HCT116 (cell line): Measurements from ENCODE around the gene SLC4A5. TPM values are rescaled to one million over a fixed set of nuclear protein-coding genes. Genes with fewer than 3 reads are reported as not detected.

ENCODE experiments used
- ATAC-seq: fragments of 200-7000 bp; cut with Tn5 transposase; 2 replicates; pipeline ENCODE4 v1.9.1; 2020; ENCODE audit warnings: mild to moderate bottlenecking, moderate library complexity
- BruUV-seq: library from RNA; stranded (reverse); fragments of 400-500 nt; replicated peaks from 2 replicates; lab custom pipeline; 2021; lab: Mats Ljungman, UMichigan
- CTCF ChIA-PET: fragments of 300-600 bp; sonication (Branson Sonifier 250); formaldehyde crosslinking; loops from one replicate; lab custom pipeline; 2021; ENCODE audit warnings: antibody characterized with exemption; lab: Charles Lee
- POLR2A ChIA-PET: fragments of 300-600, 350-600 bp; sonication (Branson Sonifier 250); formaldehyde crosslinking; loops from one replicate; lab custom pipeline; 2021; ENCODE audit warnings: antibody characterized with exemption; lab: Charles Lee
- RAD21 ChIA-PET, 2 experiments: fragments of 300-600 bp; sonication (Branson Sonifier 250); formaldehyde crosslinking; loops; one replicate each; lab custom pipeline; 2023; ENCODE audit warnings: low total read pairs in 2 of 2; ENCODE audit not compliant: uncharacterized antibody in 2 of 2, unreplicated experiment in 2 of 2, low non-redundant PET in 1 of 2; lab: Charles Lee
- DNase-seq: peaks from one replicate; pipeline ENCODE4 v3.0.0-alpha.2; 2010; ENCODE audit warnings: low read depth, low spot score
- H2AFZ ChIP-seq: fragments of 200-600 bp; shearing (Covaris generic), sonication (generic); 2 replicates; pipeline ENCODE4 v1.6.1; 2017; ENCODE audit warnings: low read depth, mixed run types, mixed read lengths, antibody characterized with exemption, low read length; ENCODE audit not compliant: poor library complexity, severe bottlenecking
- H3K27ac ChIP-seq: 2 replicates; pipeline ENCODE4 v1.5.1; 2012; ENCODE audit warnings: low read depth, low read length
- H3K27me3 ChIP-seq: fragments of 200-600 bp; sonication (generic); 2 replicates; pipeline ENCODE4 v1.6.1; 2016; ENCODE audit warnings: mixed run types, low read length, mixed read lengths; ENCODE audit not compliant: insufficient read depth
- H3K36me3 ChIP-seq, 2 experiments: fragments of 200-500 bp in 1 of 2; fragments of 200-600 bp in 1 of 2; sonication (Bioruptor generic) in 1 of 2; sonication (generic) in 1 of 2; 2 replicates each; pipeline versions ENCODE4 v1.5.1 to v1.6.1; 2014 to 2016; ENCODE audit warnings: low read length in 2 of 2, inconsistent platforms in 1 of 2, mixed read lengths in 1 of 2, mixed run types in 1 of 2; ENCODE audit not compliant: insufficient read depth in 2 of 2, control insufficient read depth in 1 of 2
- H3K4me1 ChIP-seq, 2 experiments: fragments of 200-600 bp in 1 of 2; sonication (generic) in 1 of 2; 2 replicates each; pipeline versions ENCODE4 v1.5.1 to v1.6.1; 2012 to 2017; ENCODE audit warnings: low read length in 2 of 2, inconsistent platforms in 1 of 2, mild to moderate bottlenecking in 1 of 2, mixed read lengths in 1 of 2, mixed run types in 1 of 2, moderate library complexity in 1 of 2; ENCODE audit not compliant: insufficient read depth in 2 of 2, control insufficient read depth in 1 of 2
- H3K4me2 ChIP-seq: fragments of 200-600 bp; sonication (generic); 2 replicates; pipeline ENCODE4 v1.6.1; 2017; ENCODE audit warnings: mixed run types, low read length, mixed read lengths
- H3K4me3 ChIP-seq, 2 experiments: fragments of 200-600 bp in 1 of 2; sonication (generic) in 1 of 2; replicated peaks in 1 of 2; 2 replicates each; pipeline ENCODE4 v1.5.1; 2011 to 2016; ENCODE audit warnings: low read length in 2 of 2, control low read depth in 1 of 2, low read depth in 1 of 2, mild to moderate bottlenecking in 1 of 2, mixed read lengths in 1 of 2, mixed run types in 1 of 2
- H3K79me2 ChIP-seq: fragments of 200-600 bp; sonication (generic); 2 replicates; pipeline ENCODE4 v1.6.1; 2017; ENCODE audit warnings: mild to moderate bottlenecking, mixed run types, low read length, moderate library complexity, mixed read lengths; ENCODE audit not compliant: insufficient read depth
- H3K9ac ChIP-seq: fragments of 200-600 bp; sonication (generic); 2 replicates; pipeline ENCODE4 v1.6.1; 2016; ENCODE audit warnings: low read length, mixed read lengths
- H3K9me2 ChIP-seq: fragments of 200-600 bp; sonication (generic), shearing (Covaris generic); 2 replicates; pipeline ENCODE4 v1.6.1; 2017; ENCODE audit warnings: mixed run types, mild to moderate bottlenecking, moderate library complexity; ENCODE audit not compliant: insufficient read depth
- H3K9me3 ChIP-seq, 2 experiments: fragments of 200-500 bp in 1 of 2; fragments of 200-600 bp in 1 of 2; sonication (Bioruptor generic) in 1 of 2; sonication (generic) in 1 of 2; 2 replicates each; pipeline ENCODE4 v1.6.1; 2014 to 2017; ENCODE audit warnings: low read length in 2 of 2, mixed read lengths in 2 of 2, inconsistent platforms in 1 of 2, low read depth in 1 of 2, mild to moderate bottlenecking in 1 of 2, mixed run types in 1 of 2, moderate library complexity in 1 of 2; ENCODE audit not compliant: control insufficient read depth in 1 of 2, insufficient read depth in 1 of 2
- H4K20me1 ChIP-seq: fragments of 200-600 bp; sonication (generic), shearing (Covaris generic); 2 replicates; pipeline ENCODE4 v1.6.1; 2017; ENCODE audit warnings: mixed run types, mild to moderate bottlenecking, moderate library complexity; ENCODE audit not compliant: insufficient read depth
- CTCF ChIP-seq, 3 experiments: fragments of 200-600 bp in 1 of 3; sonication (generic) in 1 of 3; IDR thresholded peaks in 2 of 3; conservative IDR thresholded peaks in 1 of 3; 2 replicates each; pipeline ENCODE4 v1.5.1; 2012 to 2017; ENCODE audit warnings: low read depth in 2 of 3, low read length in 2 of 3, antibody characterized with exemption in 1 of 3, borderline replicate concordance in 1 of 3, control low read depth in 1 of 3, mild to moderate bottlenecking in 1 of 3, mixed read lengths in 1 of 3, mixed run types in 1 of 3, moderate library complexity in 1 of 3; ENCODE audit not compliant: insufficient read depth in 1 of 3
- ELF1 ChIP-seq: IDR thresholded peaks from 2 replicates; pipeline ENCODE4 v1.6.1; 2012; ENCODE audit warnings: low read depth, borderline replicate concordance
- EZH2 ChIP-seq: fragments of 200-600 bp; sonication (generic); IDR thresholded peaks from 2 replicates; pipeline ENCODE4 v1.6.1; 2017; ENCODE audit warnings: antibody characterized with exemption, mixed run types
- JUND ChIP-seq: IDR thresholded peaks from 2 replicates; pipeline ENCODE4 v1.6.1; 2012
- MAX ChIP-seq: IDR thresholded peaks from 2 replicates; pipeline ENCODE4 v1.6.1; 2012
- POLR2A ChIP-seq: IDR thresholded peaks from 2 replicates; pipeline ENCODE4 v1.7.0; 2011; ENCODE audit warnings: borderline replicate concordance; ENCODE audit not compliant: insufficient read depth, insufficient read length; ENCODE audit errors: extremely low read depth
- SRF ChIP-seq: IDR thresholded peaks from 2 replicates; pipeline ENCODE4 v1.6.1; 2012; ENCODE audit warnings: low read depth
- intact Hi-C: fragments of 100-400 bp; cut with micrococcal nuclease; formaldehyde crosslinking; loops from 2 replicates; pipeline ENCODE4 v1.10.0; 2022
- total RNA-seq: library from RNA; stranded (reverse); gene quantifications from one replicate; pipeline ENCODE4 v1.2.1, GENCODE V29; 2021; ENCODE audit not compliant: unreplicated experiment
- TF ChIP-seq, protein P1 (sequence below): IDR thresholded peaks from 2 replicates; pipeline ENCODE4 v1.6.1; 2011; ENCODE audit warnings: mild to moderate bottlenecking, low read length, moderate library complexity; ENCODE audit not compliant: insufficient replicate concordance; ENCODE audit errors: extremely low read depth

The SLC4A5 gene
- total RNA-seq, 1 experiment from 2014 or later, result 0.91 TPM

GRCh38 chr2:74328573-74328972 lies 14.6 kb downstream of the SLC4A5 start:
- ATAC-seq (no peak), DNase-seq (no peak)
- no TSS peak for BruUV-seq
- intact Hi-C loops, result no loop called here
- H3K27ac ChIP-seq, result no peak overlapping the region
- no peak overlapping the region for H3K4me3 ChIP-seq
- no peaks in the 10 kb centered on the region for H3K27me3 ChIP-seq
- H3K9me3 ChIP-seq, result no peaks in the 10 kb centered on the region
- ChIA-PET CTCF (no interaction called here), POLR2A (no interaction called here), RAD21 (no interaction called here)
- no peak overlapping the region for H3K9ac ChIP-seq
- no peaks in the 10 kb centered on the region for H3K36me3 ChIP-seq
- no peaks in the 10 kb centered on the region for H3K4me1 ChIP-seq
- H2AFZ ChIP-seq, result no peak overlapping the region
- H3K9me2 ChIP-seq, result no peaks in the 10 kb centered on the region
- no peaks in the 10 kb centered on the region for H4K20me1 ChIP-seq
- no peak overlapping the region for H3K4me2 ChIP-seq
- no peak for TF ChIP-seq SRF
- no peaks in the 10 kb centered on the region for H3K79me2 ChIP-seq

DNA sequence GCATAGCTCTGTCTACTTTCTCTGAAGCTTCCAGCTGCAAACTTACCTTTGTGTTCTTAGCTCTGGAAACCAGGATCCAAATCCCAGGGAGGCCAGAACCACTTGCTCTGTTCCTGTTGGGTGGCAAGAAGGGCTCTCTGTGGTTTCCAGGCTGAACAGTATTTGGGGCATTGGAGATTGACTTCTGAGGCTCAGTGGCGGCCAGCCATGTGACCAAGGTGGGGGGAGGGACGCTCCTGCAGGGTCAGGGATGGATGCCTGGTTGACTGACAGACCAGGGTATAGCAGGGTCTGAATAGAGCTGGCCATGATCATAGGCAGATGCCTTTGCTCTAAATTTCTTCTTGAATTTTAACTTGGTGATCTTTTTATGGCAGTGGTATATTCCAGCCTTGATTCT lies 15.1 kb downstream of the SLC4A5 start:
- intact Hi-C loops, result no loop called here
- H3K9me3 ChIP-seq, result no peaks in the 10 kb centered on the region
- RAD21 ChIA-PET, result no interaction called here
- no peaks in the 10 kb centered on the region for H3K4me1 ChIP-seq
- no peaks in the 10 kb centered on the region for H3K9me2 ChIP-seq
- H3K79me2 ChIP-seq, result no peaks in the 10 kb centered on the region
- H2AFZ ChIP-seq, result no peak overlapping the region
- H3K4me2 ChIP-seq, result no peak overlapping the region
- CTCF ChIA-PET, result no interaction called here
- H3K4me3 ChIP-seq, result no peak overlapping the region
- BruUV-seq, result no TSS peak
- H4K20me1 ChIP-seq, result no peaks in the 10 kb centered on the region
- no peak overlapping the region for H3K9ac ChIP-seq
- no peak for TF ChIP-seq CTCF (IDR thresholded peaks at IDR 0.05 in 2 of 3, conservative IDR thresholded peaks at IDR 0.05 in 1 of 3; ENCODE audit: borderline replicate concordance in 1 of 3, insufficient read depth in 1 of 3, low read depth in 2 of 3, low read length in 2 of 3)
- no peak for TF ChIP-seq POLR2A
- TF ChIP-seq MAX, result no peak
- no peak for TF ChIP-seq ELF1
- TF ChIP-seq, protein P1, sequence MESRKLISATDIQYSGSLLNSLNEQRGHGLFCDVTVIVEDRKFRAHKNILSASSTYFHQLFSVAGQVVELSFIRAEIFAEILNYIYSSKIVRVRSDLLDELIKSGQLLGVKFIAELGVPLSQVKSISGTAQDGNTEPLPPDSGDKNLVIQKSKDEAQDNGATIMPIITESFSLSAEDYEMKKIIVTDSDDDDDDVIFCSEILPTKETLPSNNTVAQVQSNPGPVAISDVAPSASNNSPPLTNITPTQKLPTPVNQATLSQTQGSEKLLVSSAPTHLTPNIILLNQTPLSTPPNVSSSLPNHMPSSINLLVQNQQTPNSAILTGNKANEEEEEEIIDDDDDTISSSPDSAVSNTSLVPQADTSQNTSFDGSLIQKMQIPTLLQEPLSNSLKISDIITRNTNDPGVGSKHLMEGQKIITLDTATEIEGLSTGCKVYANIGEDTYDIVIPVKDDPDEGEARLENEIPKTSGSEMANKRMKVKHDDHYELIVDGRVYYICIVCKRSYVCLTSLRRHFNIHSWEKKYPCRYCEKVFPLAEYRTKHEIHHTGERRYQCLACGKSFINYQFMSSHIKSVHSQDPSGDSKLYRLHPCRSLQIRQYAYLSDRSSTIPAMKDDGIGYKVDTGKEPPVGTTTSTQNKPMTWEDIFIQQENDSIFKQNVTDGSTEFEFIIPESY, result no peak
- TF ChIP-seq SRF, result no peak
- no peak for TF ChIP-seq EZH2
- TF ChIP-seq JUND, result no peak
- TF ChIP-seq, all 23 proteins: peak for 0
- Histone ChIP-seq H3K27ac (no peak overlapping the region), H3K36me3 (no peaks in the 10 kb centered on the region), H3K27me3 (no peaks in the 10 kb centered on the region)
- no peak for DNase-seq
- POLR2A ChIA-PET, result no interaction called here
- no peak for ATAC-seq
